Effector memory CD4-positive, alpha-beta T cell (primary cell): ENCODE data around the gene DPP6.

ENCODE experiments used
- DNase-seq, 3 donors: peaks; one replicate each; pipeline ENCODE4 v3.0.0-alpha.2; 2020
- H3K27ac ChIP-seq: 2 replicates; pipeline ENCODE4 v1.7.0; 2013; ENCODE audit warnings: mild to moderate bottlenecking, low read length, moderate library complexity; ENCODE audit not compliant: insufficient read depth, poor library complexity, severe bottlenecking
- H3K27me3 ChIP-seq: replicated peaks from 2 replicates; pipeline ENCODE4 v1.7.0; 2013; ENCODE audit warnings: mild to moderate bottlenecking, low read length; ENCODE audit not compliant: insufficient read depth, control insufficient read depth, poor library complexity, severe bottlenecking
- H3K36me3 ChIP-seq: 2 replicates; pipeline ENCODE4 v1.7.0; 2013; ENCODE audit warnings: mild to moderate bottlenecking, low read length, moderate library complexity; ENCODE audit not compliant: control insufficient read depth, insufficient read depth
- H3K4me1 ChIP-seq: 2 replicates; pipeline ENCODE4 v1.7.0; 2013; ENCODE audit warnings: low read length, mild to moderate bottlenecking; ENCODE audit not compliant: control insufficient read depth, insufficient read depth, poor library complexity, severe bottlenecking
- H3K4me3 ChIP-seq: 2 replicates; pipeline ENCODE4 v1.7.0; 2013; ENCODE audit warnings: low read length, low read depth, mild to moderate bottlenecking; ENCODE audit not compliant: insufficient read depth, poor library complexity, severe bottlenecking
- H3K9me3 ChIP-seq: 2 replicates; pipeline ENCODE4 v1.7.0; 2013; ENCODE audit warnings: mild to moderate bottlenecking, low read length, moderate library complexity; ENCODE audit not compliant: control insufficient read depth

The DPP6 gene

GRCh38 chr7:154259396-154259795 lies 207.2 kb downstream of the DPP6 start:
- Histone ChIP-seq H3K4me1 (no peaks in the 10 kb centered on the region), H3K27ac (no peak overlapping the region), H3K27me3 (no peaks in the 10 kb centered on the region), H3K36me3 (no peaks in the 10 kb centered on the region), H3K4me3 (no peak overlapping the region), H3K9me3 (no peaks in the 10 kb centered on the region)
- DNase-seq: no peak

- DNase-seq: no peak
- Histone ChIP-seq H3K9me3 (no peaks in the 10 kb centered on the region), H3K4me3 (no peak overlapping the region), H3K36me3 (no peaks in the 10 kb centered on the region), H3K27ac (no peak overlapping the region), H3K27me3 (no peaks in the 10 kb centered on the region), H3K4me1 (no peaks in the 10 kb centered on the region)
Observed at GRCh38 chr7:154287356-154287755, 235.2 kb downstream of the DPP6 start.

GRCh38 chr7:154289119-154289518 lies 236.9 kb downstream of the DPP6 start:
- no peaks in the 10 kb centered on the region for H3K36me3 ChIP-seq
- DNase-seq: no peak
- H3K4me3 ChIP-seq: no peak overlapping the region
- no peak overlapping the region for H3K27ac ChIP-seq
- H3K4me1 ChIP-seq: no peaks in the 10 kb centered on the region
- H3K9me3 ChIP-seq: no peaks in the 10 kb centered on the region
- H3K27me3 ChIP-seq: no peaks in the 10 kb centered on the region

GRCh38 chr7:154296443-154296842 lies 244.2 kb downstream of the DPP6 start:
- H3K36me3 ChIP-seq: no peaks in the 10 kb centered on the region
- H3K4me1 ChIP-seq: no peaks in the 10 kb centered on the region
- no peaks in the 10 kb centered on the region for H3K9me3 ChIP-seq
- H3K4me3 ChIP-seq: no peak overlapping the region
- H3K27me3 ChIP-seq: no peaks in the 10 kb centered on the region
- DNase-seq: no peak
- H3K27ac ChIP-seq: no peak overlapping the region

- H3K4me3 ChIP-seq: no peak overlapping the region
- no peak overlapping the region for H3K27ac ChIP-seq
- H3K4me1 ChIP-seq: no peaks in the 10 kb centered on the region
- H3K9me3 ChIP-seq: no peaks in the 10 kb centered on the region
- H3K27me3 ChIP-seq: no peaks in the 10 kb centered on the region
- no peak for DNase-seq
- H3K36me3 ChIP-seq: no peaks in the 10 kb centered on the region
Observed at GRCh38 chr7:154299736-154300135, 247.5 kb downstream of the DPP6 start.

- Histone ChIP-seq H3K4me1 (no peaks in the 10 kb centered on the region), H3K27ac (no peak overlapping the region), H3K27me3 (no peaks in the 10 kb centered on the region), H3K36me3 (no peaks in the 10 kb centered on the region), H3K9me3 (no peaks in the 10 kb centered on the region), H3K4me3 (no peak overlapping the region)
- DNase-seq: no peak
Observed at GRCh38 chr7:154302380-154302779, 250.2 kb downstream of the DPP6 start.

GRCh38 chr7:154304231-154304630 lies 252.0 kb downstream of the DPP6 start:
- Histone ChIP-seq H3K27ac (no peak overlapping the region), H3K36me3 (no peaks in the 10 kb centered on the region), H3K9me3 (no peaks in the 10 kb centered on the region), H3K4me1 (no peaks in the 10 kb centered on the region), H3K4me3 (no peak overlapping the region), H3K27me3 (no peaks in the 10 kb centered on the region)
- no peak for DNase-seq

GRCh38 chr7:154304740-154305700 lies 252.8 kb downstream of the DPP6 start:
- no peak overlapping the region for H3K4me3 ChIP-seq
- DNase-seq: no peak
- no peaks in the 10 kb centered on the region for H3K9me3 ChIP-seq
- no peaks in the 10 kb centered on the region for H3K4me1 ChIP-seq
- H3K27ac ChIP-seq: no peak overlapping the region
- no peaks in the 10 kb centered on the region for H3K27me3 ChIP-seq
- H3K36me3 ChIP-seq: no peaks in the 10 kb centered on the region

- Histone ChIP-seq H3K4me1 (no peaks in the 10 kb centered on the region), H3K27me3 (no peaks in the 10 kb centered on the region), H3K9me3 (no peaks in the 10 kb centered on the region), H3K27ac (no peak overlapping the region), H3K36me3 (no peaks in the 10 kb centered on the region), H3K4me3 (no peak overlapping the region)
- no peak for DNase-seq
Observed at GRCh38 chr7:154306036-154306435, 253.8 kb downstream of the DPP6 start.

- DNase-seq: no peak
- Histone ChIP-seq H3K9me3 (no peaks in the 10 kb centered on the region), H3K4me1 (no peaks in the 10 kb centered on the region), H3K27me3 (no peaks in the 10 kb centered on the region), H3K4me3 (no peak overlapping the region), H3K36me3 (no peaks in the 10 kb centered on the region), H3K27ac (no peak overlapping the region)
Observed at GRCh38 chr7:154308928-154309327, 256.7 kb downstream of the DPP6 start.
